Fibroblast of mammary gland (primary cell): ENCODE results near the gene ETNK2.
"Not testable (repeated sequence)": the region's sequence is repeated elsewhere in the genome, so short reads cannot be mapped to it uniquely, and the experiment has no call there.

Experiments used
- DNase-seq: peaks from one replicate; pipeline ENCODE4 v3.0.0-alpha.2; 2010; ENCODE audit warnings: low read depth
- H3K4me3 ChIP-seq: 2 replicates; pipeline ENCODE4 v1.5.1; 2011; ENCODE audit warnings: low read depth, mild to moderate bottlenecking, low read length, moderate library complexity; ENCODE audit not compliant: control insufficient read depth
- CTCF ChIP-seq: conservative IDR thresholded peaks from 2 replicates; pipeline ENCODE4 v1.5.1; 2011; ENCODE audit warnings: low read depth, low read length, inconsistent platforms; ENCODE audit not compliant: control insufficient read depth, insufficient read depth

The ETNK2 gene

GRCh38 chr1:204091787-204092312, 60.0 kb downstream of the ETNK2 start:
- no peak for TF ChIP-seq CTCF
- DNase-seq, result no peak
- no peak overlapping the region for H3K4me3 ChIP-seq

- no peak overlapping the region for H3K4me3 ChIP-seq
- DNase-seq, result no peak
- TF ChIP-seq CTCF, result no peak
Measured at GRCh38 chr1:204091066-204091465, 60.8 kb downstream of the ETNK2 start.

- DNase-seq, H3K4me3 ChIP-seq: not testable (repeated sequence)
Measured at GRCh38 chr1:204090132-204090531, 61.7 kb downstream of the ETNK2 start.

- peak; percentile 87 for DNase-seq
- no peak overlapping the region for H3K4me3 ChIP-seq
- TF ChIP-seq CTCF, result no peak
Measured at GRCh38 chr1:204089044-204089751, 62.6 kb downstream of the ETNK2 start.

- no peak for TF ChIP-seq CTCF
- no peak overlapping the region for H3K4me3 ChIP-seq
- no peak for DNase-seq
Measured at GRCh38 chr1:204088596-204088995, 63.2 kb downstream of the ETNK2 start.

- no peak overlapping the region for H3K4me3 ChIP-seq
- TF ChIP-seq CTCF, result no peak
- DNase-seq, result no peak
Measured at GRCh38 chr1:204087893-204088528, 63.8 kb downstream of the ETNK2 start.

- no peak overlapping the region for H3K4me3 ChIP-seq
- DNase-seq, result no peak
- TF ChIP-seq CTCF, result no peak
Measured at GRCh38 chr1:204087181-204087892, 64.5 kb downstream of the ETNK2 start.
